OCI-M1 (cell line): ENCODE results near the gene ACACB.

Experiments used
- DNase-seq: peaks from one replicate; lab custom pipeline; 2025; lab: John Stamatoyannopoulos, UW

ACACB gene

GRCh38 chr12:109214131-109214530, 97.7 kb downstream of the ACACB start:
- DNase-seq, result no peak

GRCh38 chr12:109218996-109219395, 102.6 kb downstream of the ACACB start:
- no peak for DNase-seq

DNA sequence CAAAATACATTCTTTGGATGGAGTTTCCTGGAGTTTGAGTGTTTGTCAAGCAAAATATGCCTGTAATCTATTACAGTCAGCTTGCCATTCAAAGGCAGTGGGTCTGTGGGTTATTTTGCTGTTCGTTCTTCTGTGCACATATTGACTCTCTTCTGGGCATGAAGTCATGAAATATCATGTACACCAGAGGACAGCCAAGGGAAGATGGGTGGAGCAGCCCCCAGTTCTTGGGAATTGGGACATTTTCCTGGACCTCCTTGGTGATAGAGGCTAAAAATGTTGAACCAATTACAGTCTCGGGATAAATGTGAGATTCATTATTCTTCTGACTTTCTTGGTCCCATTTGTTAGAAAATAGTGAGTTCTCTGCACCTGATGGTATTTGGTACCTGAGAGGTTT, 103.6 kb downstream of the ACACB start:
- DNase-seq, result no peak

DNA sequence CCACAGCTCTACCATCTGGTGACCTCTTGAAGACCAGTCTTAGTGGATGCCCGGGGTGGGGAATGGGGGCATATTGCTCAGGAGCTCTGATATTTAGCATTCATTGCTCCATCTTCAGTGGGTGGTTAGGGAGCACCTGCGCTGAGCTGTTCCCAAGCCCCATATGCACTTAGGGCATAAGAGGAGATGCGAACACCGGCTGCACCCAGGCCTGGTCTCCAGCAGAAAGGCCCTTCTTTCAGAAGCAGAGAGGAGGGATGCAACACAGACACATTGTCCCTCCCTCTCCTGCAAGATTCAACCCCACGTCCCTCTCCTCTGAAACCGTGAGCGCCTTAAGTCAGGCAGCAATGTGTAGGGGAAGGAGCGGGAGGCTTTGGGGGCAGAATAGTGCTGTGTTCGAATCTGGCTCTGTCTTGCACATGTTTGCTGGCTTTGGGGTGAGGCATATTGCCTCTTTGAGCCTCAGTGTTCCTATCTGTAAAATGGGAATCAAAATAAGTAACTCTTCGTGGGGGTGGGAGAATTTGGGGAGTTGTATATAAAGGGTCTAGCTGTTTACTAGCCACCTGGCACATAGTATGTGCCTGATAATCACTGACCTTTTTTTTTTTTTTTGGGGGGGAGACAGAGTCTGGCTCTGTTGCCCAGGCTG, 105.0 kb downstream of the ACACB start:
- DNase-seq, result no peak

- no peak for DNase-seq
Measured at GRCh38 chr12:109222062-109222461, 105.7 kb downstream of the ACACB start.

- no peak for DNase-seq
Measured at GRCh38 chr12:109222496-109222895, 106.1 kb downstream of the ACACB start.

DNA sequence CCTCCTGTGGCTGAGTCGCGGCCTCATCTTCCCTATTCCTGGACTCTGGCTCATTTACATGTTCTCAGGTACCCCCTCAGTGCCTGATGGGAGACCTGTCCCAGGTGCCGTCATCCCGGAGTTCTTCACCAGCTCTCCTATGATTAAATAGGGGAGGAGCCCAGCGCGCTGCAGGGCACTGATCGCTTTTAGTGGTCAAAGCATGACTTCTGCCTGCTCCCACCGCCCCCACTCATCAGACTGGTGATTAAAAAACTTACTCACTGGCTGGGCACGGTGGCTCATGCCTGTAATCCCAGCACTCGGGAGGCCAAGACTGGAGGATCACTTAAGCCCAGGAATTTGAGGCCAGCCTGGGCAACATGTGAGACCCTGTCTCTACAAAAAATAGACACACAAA, 106.8 kb downstream of the ACACB start:
- no peak for DNase-seq

- DNase-seq, result no peak
Measured at GRCh38 chr12:109223868-109224267, 107.5 kb downstream of the ACACB start.

- DNase-seq, result no peak
Measured at GRCh38 chr12:109228664-109229063, 112.3 kb downstream of the ACACB start.

GRCh38 chr12:109230193-109230592, 113.8 kb downstream of the ACACB start:
- DNase-seq, result no peak

DNA sequence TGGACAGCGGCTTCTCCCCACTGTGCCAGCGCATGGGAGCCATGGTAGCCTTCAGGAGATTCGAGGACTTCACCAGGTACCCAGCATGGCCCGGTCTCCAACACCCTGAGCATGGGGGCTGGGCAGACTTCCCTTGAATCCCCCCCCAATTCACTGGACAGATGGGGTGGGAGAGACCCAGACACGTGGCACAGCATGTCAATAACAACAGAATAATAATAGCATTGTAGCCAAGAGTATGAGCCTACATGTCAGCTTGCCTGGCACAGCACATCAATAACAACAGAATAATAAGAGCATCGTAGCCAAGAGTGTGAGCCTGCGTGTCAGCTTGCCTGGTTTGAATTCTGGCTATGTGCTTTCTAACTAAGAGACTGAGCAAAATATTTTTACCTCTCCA, 116.3 kb downstream of the ACACB start:
- DNase-seq, result no peak

DNA sequence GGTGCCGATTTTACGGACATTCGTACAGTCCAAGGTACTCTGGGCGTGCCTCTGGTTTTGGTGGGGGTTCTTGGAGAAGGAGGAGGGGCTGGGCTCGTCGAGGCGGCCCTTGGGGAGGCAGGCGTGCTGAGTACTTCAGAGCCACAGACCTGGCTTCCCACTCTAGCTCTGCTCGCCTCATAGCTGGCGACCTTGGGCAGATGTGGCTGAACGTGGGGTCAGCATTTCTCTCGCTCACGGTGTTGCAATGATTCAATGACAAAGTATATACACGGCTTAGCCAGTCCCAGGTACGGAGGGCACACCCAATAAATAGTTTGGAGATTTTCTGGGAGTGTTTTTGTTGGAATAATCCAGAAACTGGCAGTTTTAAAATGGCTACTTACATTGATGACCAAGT, 117.6 kb downstream of the ACACB start:
- no peak for DNase-seq

DNA sequence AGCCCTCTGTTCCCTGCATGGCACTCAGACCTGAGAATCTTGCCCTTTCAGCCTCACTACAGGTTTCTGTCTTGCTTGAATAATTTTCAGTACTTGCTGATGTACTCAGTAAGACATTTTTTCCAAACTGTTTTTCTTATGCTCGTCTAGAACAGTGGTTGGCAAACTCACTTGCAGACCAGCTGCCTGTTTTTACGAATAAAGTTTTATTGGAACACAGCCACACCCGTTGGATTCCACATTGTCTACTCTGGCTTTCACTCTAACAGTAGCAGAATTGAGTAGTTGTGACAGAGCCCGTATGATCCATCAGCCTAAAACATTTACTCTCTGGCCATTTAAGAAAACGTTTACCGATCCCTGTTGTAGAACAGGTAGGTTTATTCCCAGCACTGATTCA, 119.9 kb downstream of the ACACB start:
- no peak for DNase-seq

DNA sequence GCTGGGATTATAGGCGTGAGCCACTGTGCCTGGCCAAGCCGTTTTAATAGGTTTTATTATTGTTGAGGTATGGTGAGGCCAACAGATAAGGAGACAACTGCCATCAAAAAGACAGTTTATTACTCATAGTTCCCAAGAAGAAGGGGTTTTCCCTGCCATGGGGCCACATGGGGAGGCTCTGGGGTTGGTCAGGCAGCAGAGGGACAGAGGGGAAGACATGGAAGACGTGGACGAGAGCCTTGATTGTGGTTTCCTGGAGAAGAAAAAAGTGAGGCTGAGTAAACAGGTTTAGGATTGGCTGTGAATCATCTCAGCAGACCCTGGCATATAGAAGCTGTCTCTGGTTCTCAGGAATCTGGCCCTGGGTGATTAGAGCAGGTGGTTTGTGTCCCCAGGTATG, 122.8 kb downstream of the ACACB start:
- DNase-seq, result no peak

GRCh38 chr12:109239691-109240090, 123.3 kb downstream of the ACACB start:
- no peak for DNase-seq

DNA sequence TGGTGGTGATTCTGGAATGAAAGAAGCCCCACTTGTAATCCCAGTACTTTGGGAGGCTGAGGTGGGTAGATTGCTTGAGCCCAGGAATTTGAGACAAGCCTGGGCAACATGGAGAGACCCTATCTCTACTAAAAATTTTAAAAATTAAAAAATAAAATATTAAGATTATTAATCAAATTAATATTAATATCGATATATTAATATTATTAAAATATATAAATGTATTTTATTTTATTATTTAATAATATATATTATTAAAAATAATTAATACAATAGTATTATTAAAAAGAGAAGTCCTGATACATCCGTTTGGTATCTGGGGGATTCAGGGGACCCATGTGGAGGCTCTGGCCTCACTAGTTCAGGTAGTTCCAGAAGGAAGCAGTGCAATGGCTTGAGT, 124.0 kb downstream of the ACACB start:
- DNase-seq, result no peak

- no peak for DNase-seq
Measured at GRCh38 chr12:109241936-109242335, 125.5 kb downstream of the ACACB start.

DNA sequence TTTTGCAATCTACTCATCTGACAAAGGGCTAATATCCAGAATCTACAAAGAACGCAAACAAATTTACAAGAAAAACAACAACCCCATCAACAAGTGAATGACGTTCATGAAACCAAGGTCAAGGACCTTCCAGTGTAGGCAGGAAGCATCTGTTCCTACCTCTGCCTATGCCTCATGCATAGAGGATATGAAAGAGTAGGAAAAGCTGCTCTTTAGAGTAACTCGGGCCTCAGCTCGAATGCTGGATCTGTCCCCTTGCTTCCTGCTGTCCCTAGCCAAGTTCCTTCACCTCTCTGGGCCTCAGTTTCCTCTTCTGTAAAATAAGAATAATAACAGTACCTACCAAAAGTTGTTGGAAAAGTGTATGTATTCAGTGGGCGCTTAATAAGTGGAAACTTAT, 127.7 kb downstream of the ACACB start:
- no peak for DNase-seq

DNA sequence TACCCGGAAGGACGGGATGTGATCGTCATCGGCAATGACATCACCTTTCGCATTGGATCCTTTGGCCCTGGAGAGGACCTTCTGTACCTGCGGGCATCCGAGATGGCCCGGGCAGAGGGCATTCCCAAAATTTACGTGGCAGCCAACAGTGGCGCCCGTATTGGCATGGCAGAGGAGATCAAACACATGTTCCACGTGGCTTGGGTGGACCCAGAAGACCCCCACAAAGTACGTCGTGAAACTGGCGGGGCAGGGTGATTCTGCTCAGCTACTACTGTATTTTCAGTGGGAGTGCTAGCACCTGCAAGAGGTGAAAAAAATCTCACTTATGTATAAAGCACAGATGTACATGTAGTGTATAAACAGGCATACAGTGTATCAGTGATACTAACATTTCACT, 129.8 kb downstream of the ACACB start:
- DNase-seq, result no peak

- DNase-seq, result no peak
Measured at GRCh38 chr12:109247831-109248654, 131.7 kb downstream of the ACACB start.

DNA sequence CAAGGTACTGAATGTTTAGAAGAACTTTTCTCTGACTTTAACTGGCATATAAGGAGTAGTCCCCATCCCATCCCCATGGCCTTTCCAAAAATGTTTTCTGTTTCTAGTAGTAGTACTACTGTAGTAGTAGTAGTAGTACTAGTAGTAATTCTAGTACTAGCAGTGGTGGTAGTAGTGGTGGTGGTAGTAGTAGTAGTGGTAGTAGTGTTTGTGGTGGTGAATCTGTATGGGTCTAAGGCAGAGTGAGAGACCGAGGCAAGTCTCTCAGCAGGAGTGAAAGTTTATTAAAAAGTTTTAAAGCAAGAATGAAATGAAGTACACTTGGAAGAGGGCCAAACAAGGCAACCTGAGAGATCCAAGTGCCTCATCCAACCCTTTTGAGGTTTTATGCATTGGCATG, 134.1 kb downstream of the ACACB start:
- no peak for DNase-seq

DNA sequence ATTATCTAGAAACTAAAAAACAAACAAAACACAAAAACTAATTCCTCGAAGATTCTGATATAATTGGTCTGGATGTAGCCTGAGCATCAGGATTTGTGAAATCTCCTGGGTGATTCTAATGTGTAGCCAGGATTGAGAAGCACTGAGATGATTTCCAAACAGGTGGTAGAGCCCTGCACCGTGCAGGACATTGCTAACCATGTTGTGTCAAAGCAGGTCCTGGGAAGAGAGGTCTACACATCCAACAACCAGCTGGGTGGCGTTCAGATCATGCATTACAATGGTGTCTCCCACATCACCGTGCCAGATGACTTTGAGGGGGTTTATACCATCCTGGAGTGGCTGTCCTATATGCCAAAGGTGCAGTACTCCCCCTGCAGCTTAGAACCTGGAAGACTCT, 136.4 kb downstream of the ACACB start:
- no peak for DNase-seq

DNA sequence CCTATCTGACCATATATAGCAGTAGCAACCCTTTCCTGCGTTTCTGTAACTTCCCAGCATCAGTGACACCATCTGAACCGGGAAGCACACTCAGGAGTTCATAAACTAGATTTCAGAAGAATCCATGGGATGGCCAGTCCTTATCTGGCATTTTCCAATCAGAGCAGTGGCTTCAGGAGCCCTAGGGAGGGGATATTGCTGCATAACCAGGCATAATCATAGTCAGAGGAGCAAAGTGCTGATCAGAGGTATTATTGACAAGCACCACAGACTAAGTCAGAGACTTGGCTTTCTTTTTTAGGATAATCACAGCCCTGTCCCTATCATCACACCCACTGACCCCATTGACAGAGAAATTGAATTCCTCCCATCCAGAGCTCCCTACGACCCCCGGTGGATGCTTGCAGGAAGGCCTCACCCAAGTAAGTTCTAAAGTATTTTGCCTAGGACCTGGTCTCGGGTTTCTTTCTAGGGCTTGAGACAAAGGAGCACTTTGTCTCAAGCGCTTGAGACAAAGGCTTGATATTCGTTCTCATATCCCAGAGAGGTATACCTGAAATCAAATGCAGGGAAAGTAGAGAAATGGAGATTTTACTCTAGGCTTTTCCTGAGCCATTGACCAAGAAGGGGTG, 137.6 kb downstream of the ACACB start:
- DNase-seq, result no peak
